ENCODE measurements around the gene BMP6. TPM values are rescaled to one million over a fixed set of nuclear protein-coding genes. Genes with fewer than 3 reads are reported as not detected.

BMP6 gene
- total RNA-seq, 1 experiment from 2014 or later: 0.34 TPM

DNA sequence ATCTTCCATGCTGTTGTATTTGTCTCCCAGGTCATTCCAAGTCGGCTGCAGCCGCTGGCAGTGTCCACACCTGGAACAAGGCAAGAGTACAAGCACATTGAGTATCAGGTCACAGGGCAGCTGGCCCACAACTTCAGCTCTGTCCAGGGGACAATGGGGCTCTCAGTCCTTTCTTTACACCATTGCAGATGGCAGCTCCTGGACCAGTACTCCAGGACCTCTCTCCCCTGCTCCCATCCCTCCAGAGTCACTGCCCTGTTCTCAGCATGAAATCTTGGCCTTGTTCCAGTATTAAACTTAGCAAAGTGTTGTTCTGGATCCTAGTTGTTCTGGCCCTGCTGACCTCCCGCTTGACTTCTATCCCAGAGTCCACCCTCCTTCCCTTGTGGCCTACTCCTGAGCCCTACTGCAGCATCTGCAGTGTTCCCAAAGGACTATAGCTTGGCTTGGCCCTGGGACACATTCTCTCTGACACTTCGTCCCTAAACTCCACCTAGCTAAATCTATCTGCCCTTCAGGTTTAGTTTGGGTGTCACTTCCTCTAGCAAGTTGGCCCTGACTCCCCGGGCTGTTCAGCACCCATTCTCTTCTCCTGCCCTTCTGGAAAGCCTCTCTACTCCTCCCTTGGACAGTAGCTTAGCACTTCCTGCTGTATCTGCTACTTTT, 178.9 kb downstream of the BMP6 start:
- no peak for DNase-seq (ENCODE audit: low read depth)

DNA sequence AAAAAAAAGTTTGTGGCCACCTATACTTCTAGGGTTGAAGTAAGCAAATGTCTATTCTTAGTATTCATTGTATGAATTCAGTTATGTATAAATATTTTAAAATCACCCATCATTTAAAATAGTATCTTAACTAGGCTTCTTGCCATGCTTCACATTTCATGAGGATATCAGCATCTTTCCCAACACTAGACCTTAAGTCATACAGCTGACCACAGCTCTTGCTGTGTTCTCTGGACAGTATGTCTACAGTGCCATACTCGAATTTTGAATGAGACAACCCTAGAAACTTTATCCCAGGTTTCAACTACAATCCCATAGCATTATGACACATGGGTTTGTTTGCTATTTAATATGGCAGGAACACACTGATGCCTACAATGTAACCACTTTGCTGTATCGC, 179.5 kb downstream of the BMP6 start:
- DNase-seq (ENCODE audit: low read depth): no peak

DNA sequence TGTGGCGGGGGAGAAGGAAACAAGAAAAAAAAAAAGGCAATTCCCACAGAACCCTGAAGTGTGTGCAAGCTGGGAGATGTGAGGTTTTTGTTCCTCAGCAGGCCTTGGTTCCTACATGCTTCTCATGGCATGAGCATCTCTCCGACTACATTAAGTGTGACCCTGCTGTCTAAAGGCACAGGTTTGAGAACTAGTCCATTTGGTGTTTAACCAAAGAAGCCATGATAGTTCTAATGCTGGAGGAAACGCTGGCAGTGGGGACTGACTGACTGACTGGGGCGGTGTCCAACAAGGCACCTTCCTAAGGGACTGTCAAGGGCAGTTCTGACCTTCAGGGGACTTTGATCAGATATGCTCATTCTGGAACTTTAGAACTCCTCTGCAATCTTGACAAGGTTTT, 180.8 kb downstream of the BMP6 start:
- DNase-seq (ENCODE audit: low read depth): no peak

DNA sequence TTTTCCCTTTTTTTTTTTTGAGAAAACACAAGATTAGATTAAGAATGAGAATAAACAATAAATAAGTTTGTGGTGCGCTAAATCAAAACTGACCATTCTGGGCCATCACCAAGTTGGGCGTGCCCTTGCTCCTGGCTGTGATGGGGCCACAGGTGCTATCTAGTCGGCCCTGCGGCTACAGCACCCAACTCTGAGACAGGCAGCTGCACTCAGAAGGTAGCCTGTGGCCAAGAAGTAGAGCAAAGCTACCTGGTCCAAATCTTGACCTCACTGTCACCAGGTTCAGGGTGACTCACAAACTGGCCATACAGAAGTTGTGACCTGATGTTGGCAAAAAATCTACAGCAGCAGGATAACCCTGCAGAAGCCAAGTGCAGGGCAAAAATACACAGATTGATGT, 181.3 kb downstream of the BMP6 start:
- no peak for DNase-seq (ENCODE audit: low read depth)

DNA sequence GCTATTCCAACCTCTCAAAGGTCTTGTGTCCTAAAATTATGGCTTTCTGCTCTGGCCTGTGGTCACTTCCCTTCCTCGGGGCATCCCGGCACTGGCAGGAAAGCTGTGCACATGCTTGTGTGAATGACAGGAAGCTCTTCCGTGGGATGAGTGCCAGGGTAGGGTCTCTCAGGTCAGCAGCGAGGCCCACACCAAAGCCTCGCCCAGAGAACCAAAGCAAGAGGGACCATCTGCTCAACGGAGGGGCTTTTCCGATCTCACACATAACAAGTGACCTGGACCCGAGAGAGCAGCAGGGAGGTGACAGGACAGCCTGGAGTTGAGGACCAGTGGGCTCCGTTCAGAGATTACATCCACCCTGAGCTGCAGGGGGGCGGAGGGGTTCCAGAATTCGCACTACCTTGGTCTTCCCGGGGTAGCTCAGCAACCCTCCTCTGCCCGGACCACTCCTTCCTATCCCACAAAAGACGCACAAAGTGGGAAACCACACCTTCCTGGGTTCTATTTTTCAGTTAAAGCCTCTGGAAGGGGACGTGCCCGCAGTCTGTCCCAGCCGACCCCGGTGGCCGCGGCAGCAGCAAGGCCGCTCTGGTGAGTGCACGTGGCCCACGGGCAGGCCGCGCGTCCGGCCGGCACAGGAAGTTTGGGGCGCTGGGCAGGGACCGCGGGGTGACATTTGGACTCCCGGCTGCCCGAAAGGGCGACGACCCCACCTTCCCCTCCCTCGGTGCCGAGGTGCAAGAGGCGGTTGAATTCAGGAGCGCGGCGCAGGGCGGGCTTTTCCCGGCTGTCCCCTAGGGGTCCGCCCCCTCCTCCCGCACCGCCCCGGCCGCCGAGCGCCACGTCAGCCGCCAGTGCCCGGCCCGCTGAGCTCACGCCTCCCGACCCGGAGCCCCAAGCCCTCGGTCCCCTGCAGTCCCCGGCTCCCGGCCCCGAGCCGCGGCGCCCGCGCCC, 183.7 kb downstream of the BMP6 start:
- DNase-seq (ENCODE audit: low read depth): peak; percentile 81

DNA sequence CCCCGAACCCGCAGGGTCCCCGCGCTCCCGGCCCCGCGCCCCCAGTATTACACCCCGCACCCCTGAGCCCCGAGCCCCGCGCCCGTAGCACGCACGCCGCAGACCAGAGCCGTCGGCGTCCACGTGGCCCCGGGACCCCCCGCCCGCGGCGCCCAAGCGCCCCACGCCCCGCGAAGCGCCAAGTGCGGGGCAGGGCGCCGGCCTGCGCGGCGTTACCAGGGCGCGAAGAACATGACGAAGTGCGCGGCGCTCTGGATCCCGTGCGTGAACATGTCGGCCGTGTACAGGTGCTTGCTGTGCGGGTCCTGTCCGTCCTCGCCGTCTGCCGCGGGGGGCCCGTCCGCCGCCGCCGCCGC, 184.4 kb downstream of the BMP6 start:
- DNase-seq (ENCODE audit: low read depth): no peak

DNA sequence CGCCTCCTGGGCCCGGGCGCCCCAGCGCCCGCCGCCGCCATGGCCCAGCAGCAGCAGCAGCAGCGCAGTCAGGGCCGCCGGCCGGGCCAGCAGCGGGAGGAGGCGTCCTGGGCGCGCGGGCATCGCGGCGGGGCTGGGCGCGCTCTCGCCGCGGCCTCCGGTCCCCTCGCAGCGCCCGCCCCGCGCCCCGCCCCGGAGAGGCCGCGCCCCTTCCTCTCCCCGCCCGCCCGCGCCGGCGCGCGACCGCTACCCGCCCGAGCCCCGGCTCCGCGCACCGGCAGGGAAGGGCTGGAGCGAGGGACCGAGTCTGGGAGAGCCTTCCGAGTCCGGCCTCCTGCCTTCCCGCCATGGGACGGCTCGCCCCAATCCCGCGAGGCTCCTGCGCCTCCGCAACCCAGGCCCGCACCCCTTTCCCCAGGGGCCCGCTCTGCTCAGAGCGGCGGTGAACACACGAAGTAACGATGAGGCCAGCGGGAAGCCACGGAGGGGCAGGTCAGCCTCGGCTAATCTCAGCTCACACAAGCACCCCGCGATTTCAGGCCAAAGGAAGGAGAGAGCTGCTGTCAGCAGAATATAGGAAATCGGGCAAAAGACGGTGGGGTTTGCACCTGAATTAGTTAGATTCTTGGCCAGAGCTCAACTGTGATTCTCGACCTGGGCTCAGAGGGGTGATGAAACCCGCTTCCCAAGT, 184.9 kb downstream of the BMP6 start, which contains the start of gene TXNDC5:
TXNDC5 (minus strand) TSS at position 135 of the 691 bp plus-strand sequence; CDS start at position 123, 12 bp downstream.
- peak; percentile 92 for DNase-seq (ENCODE audit: low read depth)

DNA sequence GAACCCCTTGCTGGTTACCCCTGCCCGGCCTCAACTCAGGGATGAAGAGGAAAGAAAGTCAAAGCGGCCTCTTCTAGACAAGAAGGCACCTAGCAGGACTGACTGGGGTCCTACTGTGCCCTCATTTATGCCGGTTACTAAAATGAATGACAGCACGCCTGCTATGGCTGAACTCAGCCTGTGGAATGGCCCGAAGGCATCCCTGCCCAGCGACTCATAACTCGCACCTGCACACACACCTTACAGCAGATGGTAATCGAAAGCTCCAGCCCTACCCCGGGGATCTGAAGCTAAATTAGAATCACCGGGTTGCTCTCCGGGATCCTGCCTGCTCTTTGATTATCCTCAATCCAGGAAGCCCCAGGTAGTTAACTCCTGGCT, 185.4 kb downstream of the BMP6 start:
- DNase-seq (ENCODE audit: low read depth): no peak

DNA sequence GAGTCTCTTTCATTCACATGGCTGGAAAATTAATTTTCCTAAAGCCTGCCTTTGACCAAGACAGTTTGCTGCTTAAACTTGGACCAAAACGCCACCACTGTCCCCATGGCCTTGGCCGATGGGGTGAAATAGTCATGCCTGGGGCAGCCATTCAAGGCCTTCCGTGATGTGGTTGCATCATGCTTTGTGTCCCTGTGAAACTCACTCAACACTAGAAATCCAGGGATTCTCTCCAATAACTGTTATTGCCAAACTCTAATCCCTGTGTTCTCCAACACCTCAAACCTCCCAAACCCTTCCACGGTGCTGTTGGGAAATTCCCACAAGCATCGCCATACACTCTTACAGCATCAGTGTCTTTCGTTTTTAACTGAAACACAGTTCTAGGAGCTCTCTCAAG, 186.1 kb downstream of the BMP6 start:
- DNase-seq (ENCODE audit: low read depth): no peak

DNA sequence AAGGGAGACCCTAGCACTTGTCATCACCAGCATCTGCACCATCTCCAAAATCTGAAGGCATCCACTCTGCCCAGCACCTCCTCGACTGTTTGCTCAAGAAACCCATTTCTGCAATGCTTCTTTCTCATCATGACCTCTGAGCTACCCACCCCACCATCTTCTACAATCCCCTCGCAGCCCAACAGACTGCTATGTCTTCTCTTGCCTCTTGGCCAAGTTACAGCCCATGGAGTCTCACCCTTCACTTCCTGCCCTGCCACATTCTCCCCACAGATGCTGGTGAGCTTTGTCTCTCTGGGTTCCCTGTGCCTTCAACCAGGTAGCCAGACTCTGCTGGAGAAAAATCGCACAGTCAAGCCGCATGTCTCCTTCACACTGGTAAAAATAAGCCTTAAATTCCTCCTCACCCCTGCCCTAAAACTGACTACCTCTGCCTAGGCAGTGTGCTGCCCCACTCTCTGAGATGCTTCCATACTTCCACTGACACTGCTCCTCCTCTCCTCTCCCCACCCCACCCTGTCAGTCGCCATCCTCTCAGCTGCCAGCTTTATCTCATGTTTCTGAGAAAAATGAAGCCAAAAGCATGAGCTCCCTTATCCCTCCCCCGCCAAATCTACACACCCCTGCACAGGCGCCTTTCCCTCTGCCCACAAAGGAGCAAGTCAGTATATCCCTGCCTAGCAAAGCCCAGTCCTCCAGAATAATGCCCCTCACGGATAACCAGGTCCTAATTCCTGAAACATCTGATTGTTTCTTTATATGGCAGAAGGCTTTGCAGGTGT, 187.0 kb downstream of the BMP6 start:
- DNase-seq (ENCODE audit: low read depth): no peak

DNA sequence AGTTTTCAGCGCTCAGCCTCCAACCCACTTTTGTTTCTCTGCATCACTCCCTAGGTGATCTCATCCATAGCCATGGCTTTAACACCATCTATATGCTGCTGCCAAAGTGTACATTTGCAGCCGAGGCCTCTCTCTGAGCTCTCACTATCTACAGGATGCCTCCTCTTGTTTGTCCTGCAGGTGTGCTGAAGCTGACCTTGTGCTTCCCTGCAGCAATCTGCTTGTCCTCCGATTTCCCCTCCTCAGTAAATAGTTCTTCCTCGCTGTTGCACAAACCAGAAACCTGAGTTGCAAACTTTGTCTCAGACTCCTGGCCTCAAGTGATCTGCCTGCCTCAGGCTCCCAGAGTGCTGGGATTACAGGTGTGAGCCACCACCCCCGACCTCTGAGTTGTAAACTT, 188.4 kb downstream of the BMP6 start:
- no peak for DNase-seq (ENCODE audit: low read depth)

DNA sequence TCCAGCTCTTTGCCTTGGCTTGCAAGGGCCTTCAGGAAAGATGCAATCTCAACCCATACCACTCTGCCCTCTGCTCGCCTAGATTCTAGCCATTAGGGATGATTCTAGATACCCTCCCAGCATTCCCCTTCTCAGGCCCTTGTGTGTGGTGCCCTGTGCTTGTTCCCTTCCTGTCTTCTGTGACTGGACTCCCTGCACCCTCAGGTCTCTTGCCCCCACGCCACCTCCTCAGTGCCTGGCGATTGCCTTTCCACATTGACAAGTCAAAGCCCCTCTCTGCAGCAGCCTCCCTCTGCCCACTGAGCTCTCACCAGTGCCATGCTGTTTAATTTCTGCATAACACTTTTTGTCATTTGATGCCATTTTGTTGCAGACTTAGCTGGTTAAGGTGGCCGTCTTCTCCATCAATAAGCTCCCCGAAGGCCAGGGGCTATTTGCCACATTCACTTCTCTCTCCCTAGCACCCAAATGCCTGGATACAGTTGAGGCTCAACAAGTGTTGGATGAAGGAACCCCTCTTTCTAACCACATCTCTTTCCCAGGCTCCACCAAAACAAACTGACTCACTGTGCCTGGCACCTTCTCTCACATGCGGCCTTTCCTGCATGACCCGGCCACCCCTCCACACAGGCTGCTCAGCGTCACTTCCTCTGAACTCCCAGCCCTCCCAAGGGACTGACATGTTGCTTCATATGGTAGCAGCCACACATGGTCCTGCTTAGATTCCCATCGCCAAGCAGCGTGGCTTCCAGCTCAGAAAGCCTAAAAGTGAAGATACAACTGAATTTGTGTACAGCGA, 189.3 kb downstream of the BMP6 start:
- peak; percentile 82 for DNase-seq (ENCODE audit: low read depth)

DNA sequence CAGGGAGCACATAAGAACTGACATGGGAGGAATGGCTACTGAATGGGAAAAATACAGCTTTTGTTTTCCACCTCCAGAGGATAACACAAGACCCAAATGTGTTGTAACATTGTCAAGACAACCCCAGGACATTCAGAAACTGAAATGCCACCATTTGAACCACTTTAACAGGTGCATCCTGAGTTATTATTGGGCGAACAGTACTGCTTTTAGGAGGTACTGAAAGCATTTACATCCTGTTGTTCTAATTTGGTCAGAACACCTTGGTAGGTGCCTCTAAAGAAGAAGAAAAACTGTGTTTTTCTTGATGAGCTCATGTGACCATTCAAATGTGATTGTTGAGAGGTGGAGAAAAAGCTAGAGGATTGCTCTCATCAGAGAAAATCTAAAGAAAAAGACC, 191.1 kb downstream of the BMP6 start:
- DNase-seq (ENCODE audit: low read depth): no peak

DNA sequence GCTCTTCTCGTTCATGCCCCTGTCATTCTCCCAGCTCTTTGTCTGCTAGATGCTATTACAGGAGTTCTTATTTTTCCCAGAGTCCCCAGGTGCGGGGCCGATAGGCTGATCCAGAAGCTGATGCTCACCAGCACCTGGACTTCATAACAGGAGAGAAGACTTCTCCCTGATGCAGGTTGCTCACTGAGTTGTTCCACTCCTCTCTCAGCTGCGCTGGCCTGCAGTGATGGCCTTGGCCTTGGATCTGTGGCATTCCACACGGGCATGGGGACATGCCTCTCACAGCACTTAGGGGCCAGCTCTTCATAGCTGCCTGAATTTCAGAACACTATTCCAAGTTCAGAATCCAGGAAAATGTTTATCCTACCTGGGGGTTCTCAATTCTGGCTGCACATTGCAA, 191.8 kb downstream of the BMP6 start:
- no peak for DNase-seq (ENCODE audit: low read depth)

DNA sequence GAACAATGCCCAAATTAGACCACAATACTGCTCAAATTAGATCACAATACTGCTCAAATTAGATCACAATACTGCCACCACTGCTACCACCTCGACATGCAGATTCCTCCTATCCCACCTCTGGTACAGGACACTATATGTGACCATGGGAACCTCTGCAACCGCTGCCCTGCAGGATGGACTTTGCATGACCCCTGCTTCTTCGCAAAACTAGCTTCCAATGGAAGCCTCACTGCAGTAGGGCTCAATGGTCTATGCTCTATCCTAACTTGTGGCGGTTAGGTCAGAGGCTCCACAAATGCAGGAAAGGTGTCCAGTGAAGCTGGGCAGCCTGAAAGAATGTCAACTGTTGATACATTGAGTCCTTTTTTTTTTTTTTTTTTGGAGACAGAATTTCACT, 192.5 kb downstream of the BMP6 start:
- DNase-seq (ENCODE audit: low read depth): no peak

DNA sequence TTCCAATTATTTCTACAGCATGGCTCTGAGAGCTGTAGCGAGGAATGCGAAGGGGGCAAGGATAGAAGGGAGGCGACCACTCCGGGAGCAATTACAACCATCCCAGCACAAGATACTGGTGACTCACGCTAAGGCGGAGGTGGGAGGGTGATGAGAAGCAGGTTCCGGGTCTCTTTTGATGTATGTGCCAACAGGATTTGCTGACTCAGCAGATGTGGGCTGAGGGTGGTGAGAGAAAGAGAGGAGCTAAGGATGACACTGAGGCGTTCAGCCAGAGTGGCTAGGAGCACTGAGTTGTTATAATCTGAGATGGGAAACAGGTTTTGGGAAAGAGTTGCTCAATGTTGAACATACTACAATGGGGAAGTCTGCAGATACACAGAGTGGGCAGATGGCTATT, 194.0 kb downstream of the BMP6 start:
- DNase-seq (ENCODE audit: low read depth): peak; percentile 79

DNA sequence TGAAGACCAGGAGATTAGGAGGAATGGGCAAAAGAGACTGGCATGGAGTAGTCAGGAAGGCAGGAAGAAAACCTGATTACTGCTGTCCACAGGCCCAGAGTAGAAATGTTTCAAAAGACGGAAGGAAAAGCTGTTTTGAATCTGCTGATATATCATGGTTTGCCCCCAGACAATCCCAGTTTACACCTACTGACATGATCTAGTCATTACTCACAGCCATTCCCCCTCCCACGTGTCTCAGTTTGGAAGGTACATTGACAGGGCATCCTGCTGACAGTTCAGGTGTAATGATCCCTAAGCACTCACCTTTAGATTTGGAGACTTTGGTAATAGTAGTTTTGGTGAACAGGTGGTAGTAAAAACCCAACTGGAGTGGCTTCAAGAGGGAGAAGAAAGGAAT, 194.5 kb downstream of the BMP6 start:
- no peak for DNase-seq (ENCODE audit: low read depth)

DNA sequence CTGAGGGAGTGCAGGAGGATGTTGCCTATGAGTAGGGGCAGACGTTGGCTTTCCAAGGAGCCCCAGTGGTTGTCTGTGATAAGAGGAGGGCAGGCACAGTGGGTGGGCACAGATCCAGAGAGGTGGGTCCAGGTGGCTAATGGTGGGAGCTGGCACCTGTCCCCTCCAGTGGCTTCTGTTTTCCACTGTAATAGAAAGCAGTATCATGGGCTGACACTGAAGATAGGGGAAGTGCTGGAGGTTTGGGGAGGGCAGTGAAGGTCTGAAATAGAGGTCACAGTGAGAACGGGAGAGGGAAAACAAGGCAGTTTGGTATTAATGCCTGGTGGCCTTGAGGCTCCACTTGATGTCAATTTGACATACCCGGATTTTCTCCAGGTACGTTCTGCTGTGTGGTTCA, 195.1 kb downstream of the BMP6 start:
- DNase-seq (ENCODE audit: low read depth): no peak

DNA sequence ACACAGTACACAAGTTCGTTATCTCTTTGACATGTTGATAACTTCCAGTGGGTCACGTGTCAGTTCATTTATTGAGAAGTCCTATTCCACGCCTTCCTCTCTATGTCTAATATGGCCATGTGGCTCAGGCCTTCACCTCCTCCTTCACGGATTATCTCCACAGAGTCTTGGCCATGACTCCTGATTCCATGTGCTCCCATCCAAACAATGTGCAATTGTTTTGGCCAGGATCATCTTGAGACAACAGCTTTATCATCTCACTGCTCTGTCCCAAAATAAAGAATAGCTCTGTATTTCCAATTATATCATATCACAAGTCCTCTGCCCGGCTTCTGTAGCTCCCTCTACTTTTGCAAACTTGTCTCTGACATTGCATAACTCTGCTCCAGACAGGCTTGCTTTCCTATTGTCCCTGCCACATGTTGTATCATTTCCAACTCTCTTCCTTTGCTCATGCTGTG, 195.8 kb downstream of the BMP6 start:
- DNase-seq (ENCODE audit: low read depth): no peak

DNA sequence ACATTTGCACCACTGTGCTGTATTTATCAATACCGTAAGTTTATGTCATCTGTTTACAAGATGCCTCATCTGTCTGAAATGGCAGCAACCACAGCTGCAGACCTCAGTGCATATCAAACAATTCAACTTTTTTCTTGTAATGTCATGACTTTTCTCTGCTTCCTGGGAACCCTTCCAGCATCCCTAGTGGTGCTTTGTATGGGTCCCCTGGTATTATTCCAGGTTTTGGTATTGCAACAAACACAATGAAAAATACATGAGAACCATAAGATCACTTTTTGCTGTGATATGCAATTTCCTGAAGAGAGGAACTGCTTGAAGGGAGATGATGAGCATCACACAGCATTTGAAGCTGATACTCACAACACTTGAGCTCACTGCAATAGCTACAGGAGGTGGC, 196.7 kb downstream of the BMP6 start:
- no peak for DNase-seq (ENCODE audit: low read depth)

DNA sequence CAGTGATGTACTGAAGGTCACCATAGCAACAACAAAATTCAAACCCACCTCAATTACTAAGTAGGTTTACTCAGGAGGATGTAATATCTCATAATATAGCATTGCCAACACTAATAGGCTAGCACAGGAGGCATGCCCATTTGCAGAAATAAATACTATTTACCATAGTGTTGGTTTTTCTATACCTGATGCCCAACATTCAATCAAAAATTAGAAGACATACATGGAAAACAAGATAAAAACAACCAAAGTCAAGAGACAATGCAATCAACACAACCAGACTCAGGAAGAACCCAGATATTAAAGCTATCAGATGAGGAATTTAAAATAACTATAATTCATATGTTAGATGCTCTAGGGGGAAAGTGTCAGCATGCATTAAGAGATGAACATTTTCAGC, 199.0 kb downstream of the BMP6 start:
- no peak for DNase-seq (ENCODE audit: low read depth)

Data from Daoy (cell line).